ENCODE measurements around the gene CCDC117. TPM values are rescaled to one million over a fixed set of nuclear protein-coding genes. Genes with fewer than 3 reads are reported as not detected.
A peak's percentile ranks its signal among the peaks of the same experiment; 100 is the strongest.

The CCDC117 gene
- total RNA-seq, 1 experiment from 2014 or later = 18.1 TPM

GRCh38 chr22:28741785-28742561 lies 30.5 kb upstream of the CCDC117 start, which contains the start of the genes CHEK2 and HSCB:
TSS of gene CHEK2 (minus strand) at chr22:28741820. CDS start at chr22:28734721, 7,099 bp downstream.
TSS of gene HSCB (plus strand) at chr22:28742039. CDS start at chr22:28742096, 57 bp downstream.
- POLR2A ChIA-PET = no interaction called here
- no peaks in the 10 kb centered on the region for H3K9me3 ChIP-seq (ENCODE audit: control insufficient read depth, insufficient read depth, low read depth, low read length)
- H3K27ac ChIP-seq (ENCODE audit: low read length) = peak within 1 kb of the TSS; percentile 96
- H3K4me1 ChIP-seq (ENCODE audit: control insufficient read depth, insufficient read depth, low read length) = peaks cover 8% of the 10 kb centered on the region
- CTCF ChIA-PET = interaction anchor here (0.6 kb wide), 1 partner anchor 316 kb away, joined by 6 read pairs; no protein-coding TSS in a partner anchor
- peaks cover 4% of the 10 kb centered on the region for H3K36me3 ChIP-seq (ENCODE audit: control insufficient read depth, insufficient read depth, low read length)
- TF ChIP-seq TCF7L2 (IDR thresholded peaks at IDR 0.05; ENCODE audit: low read depth, low read length) (peak; percentile 42; the same call in 1 of the 2 replicates), POLR2AphosphoS5 (IDR thresholded peaks at IDR 0.05; ENCODE audit: low read depth, low read length) (peak; percentile 61), SIN3A (IDR thresholded peaks at IDR 0.05; ENCODE audit: borderline replicate concordance, insufficient read depth, low read depth, low read length) (no peak), CTCF (IDR thresholded peaks at IDR 0.05) (no peak)
- in situ Hi-C loops (cut with HindIII; ENCODE audit: low pct_unique_long_range_greater_than_20kb, low sequenced_read_pairs) (no loop called here), intact Hi-C loops (cut with micrococcal nuclease; ENCODE audit: unreplicated experiment) (no loop called here)
- H3K4me3 ChIP-seq (ENCODE audit: low read depth in 2 of 2, low read length in 2 of 2) = peak within 1 kb of the TSS; percentile 79 to 91
- H3K27me3 ChIP-seq (ENCODE audit: control insufficient read depth, insufficient read depth, low read length) = no peaks in the 10 kb centered on the region
- BruUV-seq (replicated peaks) = no TSS peak
- ATAC-seq (peak; percentile 97), DNase-seq (ENCODE audit: low read depth, low spot score) (peak; percentile 89)

GRCh38 chr22:28742562-28742962 lies 29.9 kb upstream of the CCDC117 start:
- peak overlapping the region; percentile 96 for H3K27ac ChIP-seq (ENCODE audit: low read length)
- ChIA-PET POLR2A (no interaction called here), CTCF (interaction anchor here (0.6 to 0.8 kb wide), 2 partner anchors 22 to 315 kb away, joined by 3 to 6 read pairs; no protein-coding TSS in a partner anchor)
- peaks cover 4% of the 10 kb centered on the region for H3K36me3 ChIP-seq (ENCODE audit: control insufficient read depth, insufficient read depth, low read length)
- ATAC-seq = no peak
- BruUV-seq (replicated peaks) = no TSS peak
- H3K4me1 ChIP-seq (ENCODE audit: control insufficient read depth, insufficient read depth, low read length) = peaks cover 8% of the 10 kb centered on the region
- TF ChIP-seq CTCF (IDR thresholded peaks at IDR 0.05) = no peak
- TF ChIP-seq SIN3A (IDR thresholded peaks at IDR 0.05; ENCODE audit: borderline replicate concordance, insufficient read depth, low read depth, low read length) = no peak
- TF ChIP-seq TCF7L2 (IDR thresholded peaks at IDR 0.05; ENCODE audit: low read depth, low read length) = no peak
- TF ChIP-seq REST (IDR thresholded peaks at IDR 0.05; ENCODE audit: insufficient read depth in 1 of 2, low read depth in 2 of 2, low read length in 1 of 2) = no peak
- no peak for TF ChIP-seq POLR2AphosphoS5 (IDR thresholded peaks at IDR 0.05; ENCODE audit: low read depth, low read length)
- H3K27me3 ChIP-seq (ENCODE audit: control insufficient read depth, insufficient read depth, low read length) = no peaks in the 10 kb centered on the region
- peak overlapping the region; percentile 79 to 91 for H3K4me3 ChIP-seq (ENCODE audit: low read depth in 2 of 2, low read length in 2 of 2)
- DNase-seq (ENCODE audit: low read depth, low spot score) = no peak
- H3K9me3 ChIP-seq (ENCODE audit: control insufficient read depth, insufficient read depth, low read depth, low read length) = no peaks in the 10 kb centered on the region
- in situ Hi-C loops (cut with HindIII; ENCODE audit: low pct_unique_long_range_greater_than_20kb, low sequenced_read_pairs) (no loop called here), intact Hi-C loops (cut with micrococcal nuclease; ENCODE audit: unreplicated experiment) (no loop called here)

Measured in Panc1 (cell line).